LoVo (cell line): ENCODE results near the gene SOX8.
"Not testable (repeated sequence)": the region's sequence is repeated elsewhere in the genome, so short reads cannot be mapped to it uniquely, and the experiment has no call there.

Experiments
- DNase-seq: peaks from one replicate; pipeline ENCODE4 v3.0.0-alpha.2; 2016; ENCODE audit warnings: low spot score

The SOX8 gene

GRCh38 chr16:955766-956165 is 25.8 kb upstream of the SOX8 start:
- DNase-seq: not testable (repeated sequence)

DNA sequence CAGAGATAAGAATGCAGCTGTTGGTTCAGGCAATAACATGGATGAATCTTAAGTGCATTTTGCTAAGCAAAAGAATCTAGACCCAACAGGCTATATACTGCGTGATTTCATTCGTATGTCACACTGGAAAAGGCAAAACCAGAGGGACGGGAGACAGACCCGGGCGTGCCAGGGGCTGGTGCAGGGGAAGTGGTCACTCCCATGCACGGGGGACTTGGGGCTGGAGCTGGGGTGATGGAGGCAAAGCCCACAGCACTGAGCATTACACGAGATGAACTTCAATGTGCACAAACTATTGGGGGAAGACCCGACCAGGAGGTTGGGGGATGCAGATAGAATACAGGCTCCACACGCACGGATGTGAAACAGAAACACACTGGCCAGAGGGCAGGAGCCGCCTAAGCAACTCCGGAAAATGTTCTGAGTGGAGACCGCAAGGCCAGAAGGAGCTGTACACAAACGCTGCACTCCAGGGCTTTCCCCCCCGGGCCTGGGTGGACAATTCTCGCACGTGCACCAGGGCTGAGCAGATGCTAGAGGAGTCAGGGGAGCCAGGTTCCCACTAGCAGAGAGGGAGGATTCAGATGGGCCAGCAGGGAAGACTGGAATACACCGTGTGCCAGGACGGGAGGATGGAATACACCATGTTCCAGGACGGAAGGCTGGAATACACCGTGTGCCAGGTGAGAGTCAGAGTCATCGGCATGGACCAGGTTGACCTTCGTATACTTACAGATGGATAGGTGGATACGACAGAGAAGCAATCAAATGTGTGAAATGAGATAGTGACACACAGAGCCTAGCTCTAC is 22.1 kb upstream of the SOX8 start:
- no peak for DNase-seq

GRCh38 chr16:962366-962765 is 19.2 kb upstream of the SOX8 start:
- DNase-seq: no peak

DNA sequence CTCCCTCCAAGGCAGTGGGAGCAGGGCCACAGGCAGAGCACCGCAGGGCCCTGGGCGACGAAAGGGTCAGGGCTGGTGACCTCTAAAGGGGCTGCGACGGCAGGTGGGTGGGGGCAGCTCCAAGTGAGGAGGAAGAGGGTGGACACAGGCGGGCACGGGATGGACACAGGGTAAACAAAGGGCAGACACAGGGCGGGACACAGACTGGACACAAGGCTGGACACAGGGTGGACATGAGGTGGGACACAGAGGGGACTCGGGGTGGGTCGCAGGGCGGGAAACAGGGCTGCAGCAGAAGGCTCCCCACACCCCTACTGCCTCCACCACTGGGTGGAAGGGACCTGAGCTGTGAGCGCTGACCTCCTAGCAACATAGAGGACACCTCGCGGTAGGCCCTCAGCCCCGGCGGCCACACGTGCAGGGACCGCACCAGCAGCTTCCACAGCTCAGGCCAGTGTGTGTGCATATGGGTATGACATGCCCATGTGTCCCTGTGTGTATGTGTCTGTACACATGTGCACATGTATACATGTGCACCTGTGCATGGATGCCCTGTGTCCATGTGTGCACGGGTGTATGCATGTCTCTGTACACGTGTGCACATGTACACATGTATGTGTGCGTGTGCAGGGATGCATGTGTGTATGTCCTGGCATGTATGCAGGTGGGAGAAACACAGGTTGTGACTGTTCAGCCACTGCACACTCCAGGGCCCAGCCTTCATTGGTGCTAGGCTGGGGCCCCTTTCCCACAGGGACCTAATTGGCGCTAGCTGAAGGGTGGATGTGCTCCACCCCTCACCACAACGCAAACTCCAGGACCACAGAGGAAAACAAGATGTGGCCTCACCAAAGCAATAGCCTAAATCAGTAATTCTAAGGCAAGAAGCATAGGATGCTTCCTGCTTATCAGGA is 18.4 kb upstream of the SOX8 start:
- DNase-seq: no peak

GRCh38 chr16:963913-964312 is 17.7 kb upstream of the SOX8 start:
- DNase-seq: peak; percentile 30

- peak; percentile 57 for DNase-seq
Measured at GRCh38 chr16:964356-965035, 17.1 kb upstream of the SOX8 start.

DNA sequence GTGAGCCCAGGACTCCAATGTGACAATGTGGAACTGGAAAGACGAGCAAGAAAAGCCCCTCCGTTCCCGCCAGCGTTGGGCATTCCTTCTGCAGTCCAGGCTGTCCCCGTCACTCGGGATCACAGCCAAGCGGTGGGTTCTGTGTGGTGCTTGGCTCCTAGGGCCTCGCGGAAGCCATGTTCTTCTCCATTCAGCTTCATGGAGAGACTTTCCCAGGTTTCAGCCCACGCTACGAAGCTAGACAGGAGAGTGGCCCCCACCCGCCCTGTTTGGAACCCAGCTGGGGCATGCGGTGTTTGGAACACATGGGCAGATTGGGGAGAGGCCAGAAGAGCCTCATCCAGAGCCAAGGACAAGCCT is 16.6 kb upstream of the SOX8 start:
- no peak for DNase-seq

GRCh38 chr16:965487-965886 is 16.1 kb upstream of the SOX8 start:
- DNase-seq: no peak

DNA sequence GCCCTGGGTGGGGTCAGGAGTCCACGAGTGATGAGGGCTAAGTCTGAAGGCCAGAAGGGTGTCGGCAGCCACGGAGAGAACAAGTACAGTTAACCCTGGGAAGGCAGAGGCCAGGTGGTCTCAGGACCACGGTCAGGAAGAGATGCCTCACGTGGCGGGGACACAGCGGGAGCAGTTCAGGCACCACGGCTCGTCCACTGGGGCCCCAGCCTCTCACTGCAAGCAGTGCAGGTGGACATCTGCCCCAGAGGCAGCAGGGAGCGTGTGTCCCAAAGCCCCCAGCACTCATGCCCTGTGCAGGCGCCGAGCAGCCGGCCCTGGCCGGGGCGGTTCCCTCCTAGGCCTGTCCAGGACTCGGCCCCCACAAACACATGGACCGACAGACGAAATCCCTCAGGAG is 15.5 kb upstream of the SOX8 start:
- DNase-seq: no peak

DNA sequence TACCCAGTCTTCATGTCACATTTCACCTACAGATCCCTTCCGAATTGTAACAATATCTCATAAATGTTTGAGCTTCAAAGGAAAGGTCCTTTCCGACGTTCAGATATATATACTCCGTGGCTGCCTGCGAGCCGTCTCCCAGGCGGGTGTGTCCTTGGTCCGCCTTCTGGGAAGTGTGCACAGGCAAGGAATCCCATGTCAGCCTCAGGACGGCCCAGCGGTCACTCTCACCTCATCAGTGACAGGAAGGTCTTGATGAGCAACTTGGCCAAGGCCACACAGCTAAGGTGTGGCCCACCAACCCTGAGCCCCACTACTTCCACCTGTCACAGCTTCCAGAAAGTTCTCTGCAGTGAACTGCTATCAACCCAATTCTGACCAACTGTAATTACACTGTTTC is 15.1 kb upstream of the SOX8 start:
- DNase-seq: no peak

- no peak for DNase-seq
Measured at GRCh38 chr16:967077-967541, 14.5 kb upstream of the SOX8 start.

- DNase-seq: no peak
Measured at GRCh38 chr16:967546-968295, 13.8 kb upstream of the SOX8 start.

GRCh38 chr16:968620-969019 is 12.9 kb upstream of the SOX8 start:
- DNase-seq: no peak

DNA sequence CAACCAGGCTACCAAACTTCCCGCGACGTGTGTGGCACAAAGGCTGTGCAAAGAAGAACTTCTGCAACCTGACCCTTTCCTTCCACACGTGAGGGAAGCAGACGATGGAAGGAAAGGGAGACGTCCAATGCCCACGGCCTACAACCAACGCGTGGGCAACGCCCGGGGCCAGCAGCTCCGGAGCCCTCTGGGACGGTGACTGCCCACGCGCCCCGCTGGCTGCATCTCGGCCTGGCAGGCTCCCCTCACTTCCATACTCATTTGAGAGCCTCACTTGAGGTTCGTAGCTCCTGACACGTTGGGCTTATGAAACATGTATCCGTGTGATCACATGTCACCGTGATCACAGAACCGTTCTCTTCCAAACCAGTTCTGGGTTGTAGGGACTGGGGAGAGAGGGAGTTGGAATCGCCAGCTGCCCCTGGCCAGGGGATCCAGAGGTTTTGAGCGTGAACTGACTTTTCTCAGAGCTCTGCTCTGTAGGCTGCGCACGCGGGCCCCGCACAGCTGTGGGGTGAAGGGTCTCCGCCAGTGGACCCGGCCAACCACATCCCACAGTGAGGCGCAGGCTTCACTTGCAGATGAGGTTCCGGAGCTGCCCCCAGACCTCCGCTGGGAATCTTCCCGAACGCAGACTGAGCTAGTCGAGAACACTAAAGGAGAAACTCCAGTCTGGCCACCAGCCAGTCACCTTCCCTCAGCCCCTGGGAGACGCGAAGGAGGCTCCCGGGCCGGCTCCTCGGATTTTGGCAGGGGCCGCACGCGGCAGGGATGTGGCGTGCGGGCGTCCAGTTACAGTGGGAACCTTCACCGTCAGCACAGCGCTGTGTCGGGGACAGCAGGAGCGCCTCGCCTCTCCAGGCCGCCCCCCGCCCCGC is 11.8 kb upstream of the SOX8 start:
- no peak for DNase-seq

GRCh38 chr16:970386-970765 is 11.2 kb upstream of the SOX8 start:
- no peak for DNase-seq

DNA sequence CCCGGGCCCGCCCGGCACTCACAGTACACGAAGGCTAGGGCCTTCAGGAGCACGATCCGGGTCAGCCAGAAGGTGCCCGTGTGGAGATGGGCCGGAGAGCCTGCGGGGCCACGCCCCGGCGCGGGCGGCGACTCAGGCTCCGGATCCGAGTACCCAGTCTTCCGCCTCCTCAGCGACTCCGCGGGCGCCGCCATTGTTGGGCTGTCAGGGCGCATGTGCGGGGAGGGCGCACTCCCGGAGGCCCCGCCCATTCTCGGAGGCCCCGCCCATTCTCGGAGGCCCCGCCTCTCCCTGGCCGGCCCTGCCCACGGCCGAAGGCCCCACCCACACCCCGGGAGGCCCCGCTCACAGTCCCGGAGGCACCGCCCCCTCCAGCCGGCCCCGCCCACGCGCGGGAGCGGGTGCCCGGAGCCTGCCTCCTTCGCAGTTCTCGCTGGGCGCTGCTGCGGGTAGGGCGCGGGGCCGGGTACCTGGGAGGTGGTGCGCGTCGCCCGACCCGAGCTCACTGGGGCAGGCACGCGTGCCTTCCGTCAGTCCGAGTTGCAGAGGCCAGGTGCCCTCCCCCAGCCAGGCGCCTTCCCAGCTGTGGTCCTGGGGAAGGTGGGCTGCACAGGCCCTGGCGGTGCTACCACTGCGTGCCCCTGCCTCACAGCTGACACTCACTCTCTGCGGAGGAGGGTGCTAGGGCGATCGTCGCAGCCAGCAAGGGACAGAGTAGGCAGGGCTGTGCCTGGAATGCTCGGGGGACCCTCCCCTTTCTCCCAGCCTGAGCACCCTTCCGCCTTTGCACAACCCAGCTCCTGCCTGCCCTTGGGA is 10.6 kb upstream of the SOX8 start, which contains the start of gene LMF1:
Gene LMF1, minus strand, starts transcription at position 219 of the 816 bp plus-strand sequence. Its CDS starts 4 bp downstream, at position 215.
- DNase-seq: peak; percentile 97

DNA sequence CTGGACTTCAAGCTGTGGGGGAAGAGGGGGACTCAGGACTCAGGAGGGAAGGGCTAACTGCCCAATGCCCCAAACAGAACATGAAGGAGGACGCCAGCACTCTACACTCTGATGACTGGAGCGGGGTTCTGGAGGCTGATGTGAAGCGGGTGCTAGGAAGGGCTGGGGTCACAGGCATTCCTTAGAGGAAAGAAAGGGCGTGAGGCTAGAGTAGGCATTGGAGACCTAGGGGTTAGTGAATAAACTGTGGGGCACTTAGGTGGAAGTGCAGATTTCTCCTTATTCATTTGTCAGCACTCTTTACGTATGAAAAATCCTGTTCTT is 10.0 kb upstream of the SOX8 start:
- no peak for DNase-seq

GRCh38 chr16:971981-972315 is 9.6 kb upstream of the SOX8 start:
- DNase-seq: no peak

GRCh38 chr16:972316-973002 is 9.1 kb upstream of the SOX8 start:
- DNase-seq: no peak

DNA sequence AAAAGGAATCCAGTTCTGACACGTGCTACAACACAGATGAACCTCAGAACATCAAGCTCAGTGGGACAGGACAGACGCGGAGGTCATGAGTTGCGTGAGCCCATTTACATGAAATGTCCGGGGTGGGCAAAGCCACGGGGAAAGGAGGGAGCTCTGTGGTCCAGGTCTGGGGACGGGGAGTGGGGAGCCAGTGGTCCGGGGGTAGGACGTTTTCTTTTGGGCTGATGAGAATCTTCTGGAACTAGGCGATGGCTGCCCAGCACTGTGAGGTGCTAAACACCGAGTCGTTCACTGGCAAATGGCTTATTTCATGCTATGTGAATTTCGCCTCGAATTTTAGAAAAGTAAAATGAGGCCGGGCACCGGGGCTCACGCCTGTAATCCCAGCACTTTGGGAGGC is 8.2 kb upstream of the SOX8 start:
- no peak for DNase-seq
